Stimulated activated CD8-positive, alpha-beta memory T cell treated with anti-CD3 and anti-CD28 coated beads, Interleukin-12 subunit alpha, Interleukin-12 subunit beta, amount 100 ng/mL, for 24 hours (primary cell): Measurements from ENCODE around the gene DNASE1L1.

Experiments used
- DNase-seq: peaks from one replicate; pipeline ENCODE4 v3.0.0-alpha.2; 2020; ENCODE audit errors: extremely low read depth

The DNASE1L1 gene

DNA sequence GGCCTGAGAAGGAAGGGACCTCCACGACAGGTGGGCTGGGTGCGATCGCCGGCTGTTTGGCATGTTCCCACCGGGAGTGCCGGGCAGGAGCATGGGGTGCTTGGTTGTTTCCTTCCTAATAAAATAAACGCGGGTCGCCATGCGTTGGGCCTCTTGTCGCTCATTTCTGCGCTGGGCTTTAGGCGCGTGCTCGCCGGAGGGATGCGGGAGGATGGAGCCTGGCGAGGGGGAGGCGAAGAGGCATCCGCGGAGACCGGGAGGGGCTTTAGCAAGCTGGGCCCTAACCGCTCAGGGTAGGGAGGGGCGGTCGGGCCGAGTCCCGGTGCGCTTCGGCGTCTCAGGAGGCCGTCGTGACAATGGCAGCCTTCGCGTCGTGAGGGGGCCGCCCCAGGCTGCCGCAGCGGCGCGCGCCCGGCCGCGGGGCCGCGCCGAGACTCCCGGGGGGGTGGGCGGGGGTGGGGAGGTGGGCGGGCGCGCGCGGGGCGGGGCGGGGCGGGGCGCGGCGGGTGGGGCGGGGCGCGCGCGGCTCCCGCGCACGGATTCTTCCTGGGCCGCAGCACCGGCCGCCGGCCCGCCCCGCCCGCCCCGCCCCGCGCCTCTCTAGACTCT lies 27.4 kb upstream of the DNASE1L1 start:
- DNase-seq, result no peak

DNA sequence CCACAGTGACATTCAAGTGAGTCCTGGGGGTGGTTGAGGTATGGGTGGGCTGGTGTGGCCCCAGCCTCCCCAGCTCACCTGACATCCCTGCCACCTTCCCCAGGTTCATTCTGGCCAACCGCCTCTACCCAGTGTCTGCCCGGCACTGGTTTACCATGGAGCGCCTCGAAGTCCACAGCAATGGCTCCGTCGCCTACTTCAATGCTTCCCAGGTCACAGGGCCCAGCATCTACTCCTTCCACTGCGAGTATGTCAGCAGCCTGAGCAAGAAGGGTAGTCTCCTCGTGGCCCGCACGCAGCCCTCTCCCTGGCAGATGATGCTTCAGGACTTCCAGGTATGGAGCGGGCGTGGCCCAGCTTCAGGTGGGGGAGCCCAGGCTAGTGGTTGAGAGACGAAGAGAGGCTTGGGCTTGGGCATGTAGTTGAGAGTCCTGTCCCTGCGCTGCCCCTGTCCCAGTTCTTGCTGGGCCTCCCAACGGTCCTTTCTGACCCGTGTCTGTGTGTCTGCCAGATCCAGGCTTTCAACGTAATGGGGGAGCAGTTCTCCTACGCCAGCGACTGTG lies 26.2 kb upstream of the DNASE1L1 start:
- no peak for DNase-seq

DNA sequence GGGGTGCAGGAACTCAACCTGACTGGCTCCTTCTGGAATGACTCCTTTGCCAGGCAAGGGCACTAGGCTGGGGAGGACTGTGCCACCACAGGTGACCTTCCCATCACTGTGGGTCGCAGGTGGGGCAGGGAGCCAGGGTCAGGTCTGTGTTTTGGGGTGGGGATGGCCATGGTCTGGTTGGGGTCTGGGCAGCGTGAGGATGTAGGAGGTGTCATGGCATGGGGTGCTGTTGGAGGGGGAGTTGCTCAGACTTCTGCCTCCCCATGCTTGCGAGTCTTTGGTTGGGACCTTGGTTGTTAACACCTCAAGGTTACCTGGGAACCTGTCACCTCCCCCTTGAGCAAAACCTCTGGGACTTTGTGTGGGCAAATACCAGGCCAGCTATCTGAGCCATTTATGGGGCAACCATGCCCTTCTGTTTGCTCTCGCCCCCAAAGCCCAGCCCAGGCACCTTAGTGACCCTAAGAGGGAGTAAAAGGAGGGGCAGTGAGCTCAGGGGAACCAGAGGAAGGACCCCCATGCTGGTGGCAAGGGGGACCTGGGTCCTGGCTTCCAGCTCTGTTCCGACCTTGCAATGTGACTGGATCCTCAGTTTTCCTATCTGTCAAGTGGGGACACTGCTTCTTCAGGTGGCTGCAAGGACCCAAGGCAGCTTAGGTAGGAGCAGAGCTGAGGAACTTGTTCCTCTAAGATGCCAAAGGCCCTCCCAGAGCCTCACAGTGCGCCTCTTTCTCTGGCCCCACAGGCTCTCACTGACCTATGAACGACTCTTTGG lies 25.5 kb upstream of the DNASE1L1 start:
- DNase-seq, result no peak

DNA sequence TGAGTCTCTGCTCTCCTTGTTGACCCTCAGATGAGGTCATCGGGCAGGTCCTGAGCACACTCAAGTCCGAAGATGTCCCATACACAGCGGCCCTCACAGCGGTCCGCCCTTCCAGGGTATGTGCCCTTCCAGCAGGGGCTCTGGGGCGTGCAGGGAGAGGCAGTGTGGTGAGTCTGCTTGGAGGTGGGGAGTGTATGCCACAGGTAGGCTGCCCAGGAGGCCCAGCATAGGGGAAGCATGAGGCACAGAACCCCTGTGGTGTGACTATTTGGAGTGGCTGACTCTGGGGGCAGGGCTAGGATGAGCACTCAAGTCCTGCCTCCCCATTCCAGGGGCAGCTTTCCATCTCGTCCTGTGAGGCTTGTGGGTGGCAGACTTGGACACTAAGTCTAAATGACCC lies 24.6 kb upstream of the DNASE1L1 start:
- DNase-seq, result no peak

DNA sequence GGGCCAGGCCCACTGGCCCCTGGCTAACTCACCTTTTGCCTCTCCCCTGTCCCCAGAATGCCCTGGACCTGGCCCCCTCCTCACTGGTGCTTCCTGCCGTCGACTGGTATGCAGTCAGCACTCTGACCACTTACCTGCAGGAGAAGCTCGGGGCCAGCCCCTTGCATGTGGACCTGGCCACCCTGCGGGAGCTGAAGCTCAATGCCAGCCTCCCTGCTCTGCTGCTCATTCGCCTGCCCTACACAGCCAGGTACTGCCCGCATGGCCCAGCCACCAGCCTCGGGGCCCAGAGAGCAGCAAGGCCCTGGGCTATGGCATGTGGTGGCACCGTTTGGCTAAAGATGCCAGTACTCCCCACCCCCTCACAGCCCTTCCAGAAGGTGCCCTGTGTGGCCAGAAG lies 23.2 kb upstream of the DNASE1L1 start:
- no peak for DNase-seq

DNA sequence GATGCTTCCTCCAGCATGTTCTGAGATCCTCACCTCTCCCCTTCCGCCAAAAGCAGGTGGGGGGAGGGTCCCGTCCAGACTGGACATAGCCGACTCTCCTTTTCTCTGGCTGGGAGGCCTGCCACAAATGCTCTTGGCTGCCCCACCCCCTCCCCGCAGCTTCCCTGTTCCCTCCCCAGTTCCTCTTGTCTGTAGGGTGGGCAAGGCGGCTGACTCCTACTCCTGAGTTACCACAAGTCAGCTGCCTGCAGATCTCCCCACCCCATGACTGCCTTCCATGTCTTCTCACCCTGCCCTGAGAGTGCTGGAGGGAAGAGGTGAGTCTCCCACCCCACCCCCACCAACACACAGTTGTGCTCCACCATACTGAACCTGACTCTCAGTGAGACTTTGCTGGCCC lies 22.3 kb upstream of the DNASE1L1 start:
- DNase-seq, result no peak

DNA sequence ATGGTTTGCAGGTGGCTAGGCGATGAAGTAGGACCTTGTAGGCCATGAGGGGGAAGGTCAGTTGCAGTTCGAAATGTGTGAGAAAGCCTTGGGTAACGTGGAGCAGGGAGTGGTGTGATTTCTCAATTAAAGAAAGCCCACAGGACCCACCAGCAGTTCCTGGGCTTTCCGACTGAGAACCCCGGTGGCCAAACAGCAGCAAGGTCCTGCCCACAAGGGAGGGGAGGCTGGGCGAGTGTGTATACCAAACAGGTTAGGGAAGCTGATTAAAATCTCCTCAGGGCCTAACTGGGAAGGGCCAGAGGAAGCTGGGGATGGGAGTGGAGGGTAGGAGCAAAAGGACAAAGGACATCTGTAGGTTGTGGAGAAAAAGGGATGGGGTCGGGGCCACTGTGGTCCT lies 21.9 kb upstream of the DNASE1L1 start:
- DNase-seq, result no peak

DNA sequence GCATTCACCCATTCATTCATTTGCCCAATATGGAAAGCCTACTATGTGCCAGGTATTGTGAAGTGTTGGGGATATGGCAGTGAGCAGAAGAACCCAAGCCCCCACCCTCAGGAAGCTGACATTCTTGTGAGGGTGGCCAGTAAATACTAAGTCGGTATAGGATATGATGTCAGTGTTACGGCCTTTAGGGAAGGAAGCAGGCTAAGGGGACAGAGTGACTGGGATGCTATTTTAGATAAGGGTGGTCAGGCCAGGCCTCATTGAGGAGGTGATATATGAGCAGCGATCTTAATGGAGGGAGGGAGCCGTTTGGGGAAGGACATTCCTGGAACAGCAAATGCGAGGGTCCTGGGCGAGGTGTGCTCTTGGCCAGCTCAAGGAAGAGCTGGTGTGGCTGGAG lies 21.4 kb upstream of the DNASE1L1 start:
- DNase-seq, result no peak

DNA sequence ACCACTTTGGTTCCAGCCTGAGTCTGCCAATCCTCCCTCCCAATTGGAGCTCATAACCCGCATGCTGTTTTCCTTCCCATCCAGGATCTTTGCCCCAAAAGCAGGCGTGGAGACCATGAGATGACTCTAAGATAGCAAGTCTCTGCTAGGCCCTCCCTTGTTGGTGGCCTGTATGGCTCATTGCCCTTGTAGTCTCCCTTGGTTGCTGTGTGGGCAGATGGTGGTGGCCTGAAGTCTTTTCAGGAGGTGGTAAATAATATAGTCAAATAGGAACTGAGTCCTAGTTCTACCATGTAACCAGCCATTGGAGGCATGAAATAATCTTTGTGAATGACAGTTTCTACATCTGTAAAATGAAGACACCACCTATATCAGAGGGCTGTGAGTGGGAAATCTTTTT lies 20.7 kb upstream of the DNASE1L1 start:
- DNase-seq, result no peak

DNA sequence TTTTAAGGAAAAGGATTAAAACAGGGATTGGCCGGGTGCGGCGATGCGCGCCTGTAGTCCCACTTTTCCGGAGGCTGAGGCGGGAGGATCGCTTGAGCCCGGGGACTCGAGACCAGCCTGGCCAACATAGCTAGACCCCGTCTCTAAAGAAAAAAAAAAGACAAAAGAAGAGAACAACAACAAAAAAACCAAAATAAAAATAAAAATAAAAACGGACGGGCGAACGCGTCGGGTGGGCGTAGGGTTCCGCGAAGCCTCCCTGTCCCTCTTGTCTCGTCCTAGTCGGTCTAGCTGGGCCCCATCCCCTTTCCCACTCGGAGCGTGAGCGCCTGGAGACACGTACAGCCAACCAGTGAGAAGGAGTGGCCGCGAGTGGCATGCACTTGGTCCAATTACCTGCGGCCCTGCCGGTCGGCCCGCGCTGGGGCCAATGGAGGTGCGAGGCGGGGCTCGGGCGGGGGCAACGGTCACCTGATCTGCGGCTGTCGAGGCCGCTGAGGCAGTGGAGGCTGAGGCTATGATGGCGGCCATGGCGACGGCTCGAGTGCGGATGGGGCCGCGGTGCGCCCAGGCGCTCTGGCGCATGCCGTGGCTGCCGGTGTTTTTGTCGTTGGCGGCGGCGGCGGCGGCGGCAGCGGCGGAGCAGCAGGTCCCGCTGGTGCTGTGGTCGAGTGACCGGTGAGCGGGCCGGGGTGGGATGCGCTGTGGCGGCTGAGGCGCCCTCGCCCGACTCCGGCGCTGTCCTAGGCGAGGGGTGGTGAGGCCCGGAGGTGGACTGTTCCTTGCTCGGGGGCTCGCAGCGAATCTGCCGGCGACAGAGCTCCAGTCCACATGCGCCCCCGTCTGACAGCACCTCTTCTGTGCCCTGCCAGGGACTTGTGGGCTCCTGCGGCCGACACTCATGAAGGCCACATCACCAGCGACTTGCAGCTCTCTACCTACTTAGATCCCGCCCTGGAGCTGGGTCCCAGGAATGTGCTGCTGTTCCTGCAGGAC lies 19.4 kb upstream of the DNASE1L1 start, which contains the start of gene ATP6AP1:
Gene ATP6AP1 (plus strand): TSS at position 502 of the 996 bp plus-strand sequence. CDS start 16 bp downstream, at position 518.
- DNase-seq, result peak; percentile 63

DNA sequence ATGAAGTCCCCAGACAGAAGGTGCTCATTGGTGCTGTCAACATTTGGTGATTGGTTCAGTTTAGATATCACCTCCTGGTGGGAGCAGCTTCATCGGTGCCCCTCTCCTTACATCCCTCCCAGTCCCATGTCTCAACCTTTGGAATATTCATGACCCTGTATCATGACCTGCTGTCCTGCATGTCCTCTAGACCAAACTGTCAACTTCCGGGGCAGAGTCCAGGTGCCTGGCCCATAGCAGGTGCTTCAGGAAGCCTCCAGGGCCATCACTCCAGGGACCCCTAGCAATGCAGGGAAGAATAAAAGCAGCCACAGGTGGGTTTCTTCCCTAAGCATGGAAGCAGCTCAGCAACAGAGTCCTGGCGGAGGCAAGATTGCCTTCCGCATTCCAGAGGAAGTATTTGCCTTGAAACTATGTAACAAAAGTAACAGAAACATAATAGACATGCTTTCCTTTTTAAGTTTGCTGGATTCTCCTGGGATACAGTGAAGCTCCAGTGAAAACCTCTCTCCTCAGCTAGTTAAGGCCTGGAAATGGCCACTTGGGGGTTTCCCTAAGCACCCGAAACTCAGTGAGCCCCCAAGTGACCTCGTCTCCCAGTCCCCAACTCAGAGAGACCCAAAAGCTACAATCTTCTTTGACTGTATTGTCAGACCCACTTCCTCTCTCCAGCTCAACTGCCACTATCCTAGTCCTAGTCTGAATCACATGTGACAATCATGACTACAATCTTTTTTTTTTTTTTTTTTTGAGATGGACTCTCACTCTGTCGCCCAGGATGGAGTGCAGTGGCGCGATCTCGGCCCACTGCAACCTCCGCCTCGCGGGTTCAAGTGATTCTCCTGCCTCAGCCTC lies 18.1 kb upstream of the DNASE1L1 start:
- no peak for DNase-seq

DNA sequence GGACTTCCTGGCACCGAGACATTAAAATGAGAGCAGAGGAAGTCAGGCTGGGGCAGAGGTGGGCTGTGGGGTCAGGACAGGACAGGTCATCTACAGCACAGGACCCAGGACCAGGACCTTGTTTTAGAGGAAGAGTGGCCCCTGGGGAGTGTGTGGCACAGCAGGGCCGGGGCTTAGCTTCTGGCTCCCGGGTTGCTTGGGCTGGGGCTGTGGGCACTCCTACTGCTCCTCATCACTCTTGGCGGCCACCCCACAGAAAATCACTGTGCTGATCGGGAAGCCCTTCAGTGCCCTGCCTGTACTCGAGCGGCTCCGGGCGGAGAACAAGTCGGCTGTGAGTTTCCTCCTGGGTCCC lies 11.3 kb upstream of the DNASE1L1 start:
- no peak for DNase-seq

DNA sequence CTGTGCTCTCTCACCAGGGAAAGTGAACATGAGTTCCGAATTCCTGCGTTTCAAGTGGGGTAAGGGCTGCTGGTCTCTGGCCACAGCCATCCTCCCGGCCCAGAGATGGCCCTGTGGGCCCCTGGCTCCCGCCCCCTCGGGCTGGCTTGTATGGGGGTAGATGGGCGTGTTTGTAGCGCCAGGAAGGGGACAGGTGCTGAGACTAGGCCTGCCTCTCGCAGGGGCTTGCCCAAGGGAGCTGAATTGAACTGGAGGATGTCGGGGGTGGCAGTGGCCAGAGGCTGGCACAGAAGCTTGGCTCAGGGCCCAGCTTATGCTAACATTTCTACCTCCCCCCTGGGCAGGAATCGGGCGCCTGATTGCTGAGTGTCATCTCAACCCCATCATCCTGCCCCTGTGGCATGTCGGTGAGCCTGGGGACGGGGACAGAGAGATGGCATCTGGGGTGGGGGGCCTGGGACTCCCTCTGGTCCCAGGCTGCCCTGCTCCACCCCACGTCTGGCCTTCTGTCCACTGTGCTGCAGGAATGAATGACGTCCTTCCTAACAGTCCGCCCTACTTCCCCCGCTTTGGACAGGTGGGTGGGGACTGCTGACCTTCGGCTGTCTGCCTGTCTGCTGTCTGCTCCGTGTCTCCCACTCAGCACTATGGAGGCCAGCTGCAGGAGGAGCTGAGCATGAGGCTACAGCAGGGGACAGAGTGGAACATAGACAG lies 10.8 kb upstream of the DNASE1L1 start:
- DNase-seq, result no peak

DNA sequence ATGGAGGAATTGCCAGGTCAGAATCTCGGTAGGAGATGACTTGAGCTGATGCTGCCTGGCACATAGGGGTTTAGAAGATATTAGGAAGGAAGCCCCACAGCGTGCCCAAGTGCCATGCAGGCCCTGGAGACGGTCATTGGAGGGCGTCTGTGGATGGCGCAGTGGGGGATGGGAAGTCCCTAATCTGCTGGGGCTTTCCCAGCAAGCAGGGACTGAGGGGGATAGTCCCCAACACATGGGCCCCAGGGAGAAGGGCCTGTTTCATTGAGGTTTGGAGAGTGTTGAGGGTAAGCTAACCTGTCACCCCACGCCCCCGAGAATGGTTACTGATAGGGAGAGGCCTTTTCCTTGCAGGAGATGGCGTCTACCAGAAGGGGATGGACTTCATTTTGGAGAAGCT lies 10.1 kb upstream of the DNASE1L1 start:
- no peak for DNase-seq

DNA sequence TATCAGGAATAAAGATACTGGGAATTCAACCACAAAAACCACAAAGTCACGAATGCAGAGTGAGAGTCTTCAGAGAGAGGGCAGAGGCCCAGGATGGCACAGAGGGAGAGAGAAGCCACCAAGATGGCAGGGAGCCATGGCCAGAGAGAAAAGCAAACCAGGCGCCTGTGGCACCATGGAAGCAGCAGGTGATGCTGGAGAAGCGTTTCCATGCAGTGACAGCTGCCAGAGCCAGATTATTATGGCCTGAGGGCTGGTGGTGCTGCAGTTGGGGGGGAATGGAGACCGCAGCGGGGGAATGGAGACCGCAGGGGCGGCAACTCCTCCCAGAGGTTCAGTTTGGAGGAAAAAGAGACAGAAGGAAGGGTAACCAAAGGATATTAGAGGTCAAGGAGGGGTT lies 8.1 kb upstream of the DNASE1L1 start:
- no peak for DNase-seq

DNA sequence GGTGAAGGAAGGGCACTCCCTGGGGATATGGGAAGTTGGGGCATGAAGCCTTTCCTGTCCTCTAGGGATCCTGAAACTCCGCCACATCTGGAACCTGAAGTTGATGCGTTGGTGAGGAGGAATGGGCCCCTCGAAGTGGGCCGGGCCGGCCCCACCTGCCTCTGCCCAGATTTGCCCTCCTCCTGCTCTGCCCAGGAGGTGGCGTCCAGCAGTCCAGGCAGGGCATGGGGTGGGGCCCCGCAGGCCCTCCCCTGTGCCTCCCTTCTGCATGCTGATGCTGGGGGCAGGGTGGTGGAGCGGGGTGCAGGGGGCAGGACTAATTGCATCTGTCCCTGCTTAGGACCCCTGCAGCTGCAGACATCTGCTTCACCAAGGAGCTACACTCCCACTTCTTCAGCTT lies 4.1 kb upstream of the DNASE1L1 start:
- DNase-seq, result no peak

DNA sequence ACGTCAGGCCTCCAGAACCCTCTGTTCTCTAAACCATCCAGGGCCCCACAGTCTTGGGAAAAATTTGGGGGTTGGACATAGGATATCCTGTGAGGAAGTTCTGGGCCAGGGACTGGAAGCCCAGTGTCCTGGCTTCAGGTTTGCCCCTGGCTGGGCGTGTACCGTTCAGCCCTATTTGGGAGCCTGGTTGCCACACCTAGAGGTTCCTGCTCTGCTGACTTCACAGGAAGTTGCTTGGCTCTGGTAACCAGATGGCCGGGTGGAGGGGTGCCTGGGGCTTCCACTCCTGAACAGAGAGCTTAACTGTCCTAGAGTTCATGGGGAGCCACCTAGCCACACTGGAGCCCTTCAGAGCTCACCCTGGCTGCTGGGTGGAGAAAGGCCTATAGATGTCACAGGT lies 3.4 kb upstream of the DNASE1L1 start:
- DNase-seq, result no peak

DNA sequence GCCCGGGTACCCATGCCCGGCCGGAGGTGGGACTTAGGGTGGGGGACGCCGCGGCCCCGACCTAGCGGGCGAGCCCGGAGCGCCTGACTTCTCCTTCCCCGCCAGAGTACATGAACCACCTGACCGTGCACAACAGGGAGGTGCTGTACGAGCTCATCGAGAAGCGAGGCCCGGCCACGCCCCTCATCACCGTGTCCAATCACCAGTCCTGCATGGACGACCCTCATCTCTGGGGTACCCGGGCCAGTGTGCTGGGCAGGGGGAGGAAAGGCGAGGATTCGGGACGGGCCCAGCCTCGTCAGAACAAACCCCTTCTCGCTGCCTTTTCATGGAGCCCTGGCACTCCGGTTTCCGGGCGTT lies 2.9 kb upstream of the DNASE1L1 start:
- no peak for DNase-seq

DNA sequence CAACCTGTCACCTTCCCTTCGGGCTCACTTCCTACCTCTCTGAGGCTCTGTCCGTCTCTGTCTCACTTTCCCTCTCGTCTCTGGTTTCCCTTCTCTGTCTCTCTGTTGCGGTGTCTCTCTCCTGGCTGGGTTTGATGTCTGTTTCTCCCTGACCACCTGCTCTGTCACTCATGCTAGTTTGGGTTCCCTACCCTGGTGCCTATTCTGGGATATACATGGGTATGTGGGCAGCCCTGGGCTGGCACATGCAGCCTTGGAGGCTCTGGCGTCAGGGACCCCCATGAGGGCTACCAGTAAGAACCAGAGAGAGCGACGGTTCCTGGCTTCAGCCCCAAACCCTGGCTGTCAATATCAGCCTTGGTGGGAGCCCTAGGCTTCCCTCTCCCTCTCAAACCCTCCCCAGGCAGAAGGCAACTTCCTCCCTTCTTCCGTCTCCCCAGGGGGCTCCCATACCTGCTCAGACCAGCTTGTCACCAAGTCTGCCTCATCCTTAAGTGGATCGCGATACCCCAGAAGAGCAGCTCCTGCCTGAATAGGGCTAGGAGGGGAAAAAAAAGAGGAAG lies 314 bp downstream of the DNASE1L1 start:
- DNase-seq, result no peak

DNA sequence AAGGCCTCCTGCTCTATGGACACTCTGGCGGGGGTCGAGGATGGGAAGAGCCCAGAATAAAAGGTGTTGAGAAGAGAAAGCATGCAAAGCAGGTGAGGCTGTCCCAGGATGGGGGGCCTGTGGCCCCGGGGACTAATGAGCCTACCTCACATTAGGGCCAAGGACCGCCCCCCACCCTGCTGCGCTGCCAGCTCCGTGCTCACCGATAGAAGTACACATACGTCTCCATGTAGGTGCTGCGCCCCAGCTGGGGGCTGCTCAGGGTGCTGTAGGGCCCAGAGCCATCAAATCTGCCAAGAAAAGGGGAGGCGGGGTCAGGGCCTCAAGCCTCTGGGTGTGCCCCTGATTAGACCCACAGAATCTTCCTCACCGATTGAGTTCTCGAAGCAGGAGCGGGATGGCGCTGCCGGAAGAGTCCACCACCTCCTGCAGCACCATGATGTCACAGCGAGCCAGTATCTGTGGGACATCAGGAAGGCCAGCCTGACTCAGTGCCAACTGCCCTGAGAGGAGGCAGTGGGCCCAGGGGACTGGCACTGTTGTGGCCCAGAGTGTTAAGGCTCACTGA lies 4.3 kb downstream of the DNASE1L1 start:
- DNase-seq, result no peak
